HPDE6-E6E7 (cell line): ENCODE measurements around the gene PLCB2.

Experiments used
- DNase-seq: peaks from one replicate; pipeline ENCODE4 v3.0.0; 2011; ENCODE audit warnings: missing footprints; ENCODE audit errors: extremely low spot score

The PLCB2 gene

DNA sequence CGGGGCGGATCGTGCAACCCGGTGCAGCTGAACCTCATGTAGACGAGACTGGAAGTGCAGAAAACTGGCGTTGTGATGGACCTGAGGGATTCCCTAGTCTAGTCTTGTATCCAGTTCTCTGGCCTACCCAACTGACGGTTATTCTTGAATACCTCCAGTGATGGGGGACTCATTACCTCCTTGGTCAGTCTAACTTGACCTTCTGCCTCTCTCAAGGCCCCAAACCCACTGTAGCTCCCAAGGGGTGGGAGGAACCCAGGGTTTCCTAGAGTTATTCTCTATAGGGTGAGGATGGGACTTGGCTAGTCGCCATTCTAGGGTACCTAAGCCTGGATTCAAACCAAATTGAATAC, 57.5 kb downstream of the PLCB2 start:
- DNase-seq: no peak

DNA sequence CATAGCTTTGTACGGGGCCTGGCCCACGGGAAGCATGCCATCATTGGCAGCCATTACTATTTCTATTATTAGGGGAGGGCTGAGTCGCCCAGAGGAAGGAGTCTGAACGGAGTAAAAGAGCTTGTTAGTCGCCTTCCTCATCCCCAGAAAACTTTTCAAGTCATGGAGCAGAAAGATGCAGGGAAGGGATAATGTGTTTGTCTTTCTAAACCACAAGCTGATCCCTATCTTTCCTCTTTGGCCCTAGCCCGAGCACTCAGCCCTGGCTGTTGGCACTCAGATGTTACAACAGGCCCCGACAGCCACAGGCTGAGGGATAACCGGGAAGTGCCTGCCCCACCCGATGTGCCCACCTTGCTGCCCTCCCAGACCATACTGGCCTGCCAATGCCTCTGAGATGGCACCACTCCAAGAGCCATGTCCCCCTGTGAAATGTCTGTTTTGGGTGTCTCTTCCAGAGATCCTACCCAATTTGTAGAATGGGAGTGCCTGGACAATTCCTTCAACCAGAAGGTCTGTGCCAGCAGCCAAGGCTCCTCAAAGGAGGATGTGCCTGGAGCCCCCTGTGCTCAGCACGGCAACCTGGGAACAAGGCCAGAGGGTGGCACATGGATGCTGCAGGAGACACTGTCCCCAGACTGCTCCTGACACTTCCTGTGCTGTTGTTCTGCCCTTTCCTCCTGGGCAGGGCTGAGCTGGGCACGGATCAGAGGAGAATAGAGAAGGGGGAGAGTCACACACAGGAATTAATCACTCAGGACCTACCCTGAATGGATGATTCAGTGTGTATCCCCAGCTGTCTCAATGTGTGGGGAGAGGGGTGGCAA, 58.0 kb downstream of the PLCB2 start:
- DNase-seq: no peak

DNA sequence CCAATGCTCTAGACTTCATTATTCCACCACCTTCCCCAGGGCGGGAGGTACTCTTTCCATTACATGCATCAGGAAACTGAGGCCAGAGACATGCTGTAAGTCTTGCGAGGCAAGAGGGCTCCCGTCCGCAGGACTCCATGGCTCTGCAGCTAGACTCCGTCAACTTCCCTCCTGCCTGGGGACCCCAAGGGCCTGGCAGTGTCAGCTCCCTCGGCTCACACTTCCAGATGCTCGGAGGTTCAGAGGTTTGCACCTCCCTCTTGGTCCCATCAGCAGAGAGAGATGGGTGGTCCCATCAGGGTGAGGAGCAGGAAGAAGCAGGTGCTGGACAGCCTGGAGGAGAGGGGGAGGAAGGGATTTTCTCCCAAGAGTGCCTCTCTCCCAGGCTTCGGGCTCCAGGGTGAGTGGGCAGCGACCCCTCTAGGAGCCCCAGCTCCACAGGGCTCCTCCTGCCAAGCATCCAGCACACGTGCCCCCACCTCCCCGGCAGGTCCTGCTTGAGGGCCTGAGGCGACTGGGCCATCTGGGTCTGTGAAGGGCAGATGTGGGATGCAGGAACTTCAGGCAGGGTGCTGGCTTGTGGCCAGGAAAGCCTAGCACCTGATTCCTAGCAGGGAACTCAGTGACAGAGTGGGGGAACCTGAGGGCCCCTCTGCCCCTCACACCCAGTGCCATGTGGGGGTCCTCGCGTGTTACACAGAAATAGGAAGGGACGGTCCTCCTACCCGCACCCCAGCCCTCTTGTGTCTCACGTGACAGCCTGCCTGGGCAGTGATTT, 59.5 kb downstream of the PLCB2 start:
- DNase-seq: no peak

DNA sequence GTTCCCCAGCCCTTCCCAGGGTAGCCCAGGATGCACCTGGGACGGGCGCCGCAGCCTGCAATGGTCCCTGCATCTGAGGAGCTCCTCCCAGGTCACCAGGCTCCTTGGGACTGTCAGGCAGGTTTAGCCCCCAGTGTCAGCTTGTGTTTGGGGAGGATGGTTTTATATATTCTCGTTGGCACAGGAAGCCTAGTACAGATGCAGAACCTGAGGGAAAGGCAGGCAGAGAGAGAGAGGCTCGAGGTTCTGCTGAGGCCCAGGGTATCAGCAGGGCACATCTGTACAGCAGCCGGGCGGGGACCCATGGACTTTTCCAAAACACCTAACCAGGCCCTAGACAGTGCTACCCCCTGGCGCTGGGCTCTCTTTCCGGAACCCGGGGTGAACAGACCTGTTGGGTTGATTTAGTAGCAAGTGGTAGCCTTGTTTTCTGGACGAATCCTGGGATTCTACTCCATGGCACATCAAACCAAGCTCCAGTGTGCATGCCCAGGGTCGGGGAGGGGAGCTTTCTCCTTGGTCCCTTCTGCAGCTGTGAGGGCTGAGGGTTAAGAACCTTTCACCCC, 60.2 kb downstream of the PLCB2 start:
- DNase-seq: no peak

DNA sequence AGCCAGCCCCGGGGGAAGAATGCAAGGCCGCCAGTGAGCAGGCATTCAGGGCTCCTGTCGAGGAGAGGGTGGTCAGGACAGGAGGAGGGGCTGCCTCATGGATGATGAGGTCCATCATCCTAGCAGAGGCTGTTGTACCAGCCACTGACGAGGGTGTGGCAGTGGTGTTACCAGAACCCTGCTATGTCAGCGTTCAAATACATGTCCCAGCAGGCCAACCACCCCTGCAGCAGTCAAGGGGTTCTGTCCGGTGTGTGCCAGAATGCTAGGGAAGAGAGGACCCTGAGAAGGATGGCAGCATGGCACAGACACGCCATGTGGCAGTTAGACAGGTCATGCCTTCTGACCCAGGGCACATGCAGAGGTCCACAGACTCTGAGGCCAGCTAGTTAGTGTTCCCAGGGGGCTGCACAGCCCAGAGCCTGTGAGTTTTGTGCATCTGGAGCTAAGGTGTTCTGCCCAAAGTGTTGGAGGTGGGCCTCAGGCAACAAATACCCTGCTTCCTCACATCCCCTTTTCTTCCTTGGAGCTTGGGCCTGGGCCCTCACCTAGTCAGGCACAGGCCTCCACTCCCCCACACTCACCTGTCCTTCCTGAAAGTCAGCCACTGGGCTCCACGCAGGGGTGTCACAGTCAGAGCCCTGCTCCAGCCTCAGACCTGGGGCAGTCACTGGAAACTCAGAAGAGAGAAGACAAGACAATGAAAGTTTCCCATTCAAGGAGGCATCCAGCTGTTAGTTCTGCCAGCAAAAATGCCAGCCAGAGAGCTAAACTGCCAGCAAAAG, 61.0 kb downstream of the PLCB2 start:
- DNase-seq: no peak

DNA sequence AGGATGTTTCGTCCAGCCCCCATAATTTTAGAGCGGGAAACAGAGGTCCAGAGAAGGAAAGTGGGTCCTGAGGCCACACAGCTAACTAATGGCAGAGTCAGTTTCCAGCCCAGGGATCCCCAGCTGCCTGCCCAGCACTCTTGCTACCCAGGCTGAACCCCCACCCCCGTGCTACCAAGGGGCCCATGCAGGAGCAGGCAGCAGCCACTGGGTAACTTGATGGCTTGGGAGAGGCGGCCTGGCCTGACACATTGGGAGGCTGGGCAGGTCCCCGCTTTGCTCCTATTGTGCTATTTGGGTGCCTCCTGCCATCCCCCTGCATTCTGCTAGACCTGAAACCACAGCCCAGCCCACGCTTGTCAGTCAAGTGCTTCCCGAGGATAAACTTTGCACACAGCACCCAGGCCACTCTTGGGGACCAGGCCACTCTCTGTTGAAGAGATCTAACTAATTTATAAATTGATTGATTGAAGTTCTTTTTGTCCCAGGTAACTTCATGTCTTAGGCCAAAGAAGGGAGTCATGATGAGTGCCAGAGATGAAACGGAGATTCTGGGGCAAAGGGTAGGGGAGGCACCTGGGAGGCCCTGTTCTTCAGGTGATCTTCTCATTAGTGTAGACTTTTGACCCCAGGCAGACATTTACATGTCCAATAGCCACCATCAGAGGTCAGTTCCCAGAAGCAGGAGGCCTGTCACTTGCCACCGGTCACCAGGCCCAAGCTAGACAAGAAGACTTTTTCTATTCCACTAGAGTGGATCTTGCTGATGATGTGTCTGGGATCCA, 61.9 kb downstream of the PLCB2 start:
- DNase-seq: no peak

DNA sequence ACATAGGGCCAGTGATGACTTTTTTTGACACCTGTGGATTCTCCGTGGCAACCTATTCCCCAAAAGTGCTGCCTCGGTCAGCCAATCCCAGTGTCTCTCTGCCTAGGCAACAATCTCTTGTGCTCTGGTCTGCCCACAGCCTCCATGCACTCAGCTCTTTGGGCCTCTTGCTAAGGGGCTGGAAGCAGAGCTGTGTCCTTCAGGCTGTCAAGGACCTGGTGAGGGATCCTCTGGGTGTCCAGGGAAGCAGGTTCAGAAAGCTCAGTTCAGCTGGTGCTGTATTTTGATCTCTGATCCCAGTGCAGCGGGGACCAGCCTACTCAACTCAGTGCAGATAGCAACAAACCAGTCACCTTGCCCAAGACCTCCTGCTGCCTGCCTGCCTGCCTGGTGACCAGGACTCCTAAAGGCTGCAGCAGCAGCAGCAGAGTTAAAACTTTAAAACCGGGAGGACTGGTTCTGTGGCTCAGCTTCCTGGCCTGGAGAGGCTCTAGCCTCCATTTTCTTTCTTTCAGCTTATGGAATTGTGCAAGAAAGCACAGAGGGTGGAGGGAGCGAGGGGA, 62.7 kb downstream of the PLCB2 start:
- no peak for DNase-seq

DNA sequence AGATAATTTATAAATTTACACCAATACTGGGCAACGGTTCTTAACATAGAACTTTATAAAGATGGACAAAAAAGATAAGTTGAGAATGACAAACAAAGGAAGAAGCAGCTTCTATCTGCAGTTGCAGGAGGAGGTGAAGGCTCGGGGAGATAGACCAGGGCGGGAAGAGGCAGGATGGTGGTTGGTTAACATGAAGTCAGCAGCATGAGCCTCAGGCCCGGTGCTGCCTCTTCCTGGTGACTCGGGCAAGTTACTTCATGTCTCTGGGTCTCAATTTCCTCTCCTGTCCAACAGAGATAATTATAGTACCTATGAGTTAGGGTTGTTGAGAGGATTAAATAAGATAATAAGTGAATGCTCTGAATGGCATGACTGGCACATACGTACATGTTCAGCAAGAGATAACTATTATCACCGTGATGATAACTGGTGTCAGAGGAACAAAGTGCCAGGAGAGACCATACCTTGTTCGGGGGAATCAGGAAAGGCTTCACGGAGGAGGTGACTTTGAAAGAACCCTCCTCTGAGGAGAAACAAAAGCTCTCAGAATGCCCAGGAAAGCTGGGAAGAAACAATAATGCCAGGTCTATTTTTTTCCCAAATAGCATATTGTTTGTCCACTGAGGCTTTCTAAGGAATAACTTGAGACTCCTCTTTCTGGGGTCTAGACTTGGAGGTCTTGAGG, 64.5 kb downstream of the PLCB2 start:
- no peak for DNase-seq

DNA sequence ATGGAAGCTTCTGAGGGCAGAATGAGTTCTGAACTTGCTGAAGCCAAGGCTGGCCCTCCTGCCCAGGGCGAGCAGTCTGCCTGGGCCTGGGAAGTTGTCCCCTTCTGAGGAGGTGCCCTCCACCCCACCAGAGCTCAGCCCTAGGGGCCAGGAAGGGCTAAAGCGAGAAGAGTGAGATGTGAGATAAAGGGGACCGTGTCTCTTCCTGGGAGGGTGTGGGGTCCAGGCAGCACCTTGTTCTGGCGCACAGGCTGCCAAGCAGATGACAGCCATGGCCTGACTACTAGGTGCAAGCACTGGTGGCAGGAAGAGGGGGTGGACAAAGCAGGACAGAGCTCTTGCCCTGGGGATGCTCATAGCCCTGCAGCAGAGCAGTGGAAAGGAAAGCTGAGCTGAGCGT, 65.1 kb downstream of the PLCB2 start:
- DNase-seq: no peak

DNA sequence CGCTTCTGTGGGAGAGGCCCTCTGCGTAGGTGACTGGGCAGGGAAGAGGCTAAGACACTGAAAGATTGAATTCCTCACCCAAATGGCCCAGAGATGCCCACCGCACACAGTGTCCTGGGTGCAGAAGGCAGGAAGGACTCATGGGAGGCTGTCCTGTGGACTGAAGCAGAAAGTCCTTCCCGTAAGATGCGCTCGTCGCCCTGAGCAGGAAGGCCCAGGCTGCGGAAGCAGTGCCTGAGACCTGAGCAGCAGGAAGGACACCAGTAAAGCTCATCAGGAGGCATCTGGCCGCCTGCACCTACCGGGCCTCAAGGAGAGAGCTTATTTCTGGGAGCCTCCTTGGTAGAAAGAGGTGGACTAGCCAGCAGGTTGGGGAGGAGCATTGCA, 65.5 kb downstream of the PLCB2 start:
- no peak for DNase-seq

DNA sequence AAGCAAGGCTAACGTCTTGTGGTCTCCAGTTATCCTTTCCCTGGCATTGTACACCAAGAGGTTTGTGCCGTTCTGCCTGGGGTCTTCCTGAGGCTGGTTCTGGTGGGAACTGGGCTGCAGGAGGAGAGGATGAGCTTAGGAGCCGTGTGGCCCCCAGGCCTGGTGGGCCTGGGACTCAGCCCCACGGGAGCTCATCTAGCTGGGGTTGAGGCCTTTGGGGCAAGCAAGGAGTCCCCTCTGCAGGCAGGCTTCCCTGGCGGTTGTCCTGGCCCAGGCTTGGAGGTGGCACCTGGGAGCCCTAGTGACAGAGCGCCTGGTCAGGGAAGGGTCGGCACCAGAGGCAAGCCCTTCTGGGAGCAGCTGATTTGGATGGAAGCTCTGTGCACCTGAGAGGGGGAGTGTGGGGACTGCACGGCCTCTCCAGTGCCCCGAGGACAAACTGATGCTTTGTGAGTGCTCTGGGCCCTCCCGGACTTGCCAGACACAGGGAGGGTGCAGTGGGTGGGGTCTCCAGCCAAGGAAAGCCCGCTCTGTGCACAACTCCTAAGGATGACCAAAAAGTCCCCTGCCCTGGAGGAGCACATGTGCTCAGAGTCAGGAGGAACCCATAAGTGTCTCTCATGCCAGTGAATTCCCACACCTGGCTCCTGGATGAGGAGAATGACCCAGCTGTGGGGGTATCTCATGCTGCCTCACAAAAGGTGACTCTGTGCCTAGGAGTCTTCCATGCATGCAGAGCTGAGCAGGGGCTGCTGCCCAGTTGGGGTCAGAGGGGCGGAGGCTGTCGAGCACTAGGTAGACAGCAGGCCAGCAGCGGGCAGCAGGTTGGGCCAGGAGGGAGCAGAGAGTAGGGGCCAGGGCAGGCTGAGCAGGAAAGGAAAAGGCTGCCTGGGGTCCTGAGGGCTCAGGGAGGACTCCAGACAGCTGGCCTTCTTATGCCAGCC, 66.2 kb downstream of the PLCB2 start:
- no peak for DNase-seq

DNA sequence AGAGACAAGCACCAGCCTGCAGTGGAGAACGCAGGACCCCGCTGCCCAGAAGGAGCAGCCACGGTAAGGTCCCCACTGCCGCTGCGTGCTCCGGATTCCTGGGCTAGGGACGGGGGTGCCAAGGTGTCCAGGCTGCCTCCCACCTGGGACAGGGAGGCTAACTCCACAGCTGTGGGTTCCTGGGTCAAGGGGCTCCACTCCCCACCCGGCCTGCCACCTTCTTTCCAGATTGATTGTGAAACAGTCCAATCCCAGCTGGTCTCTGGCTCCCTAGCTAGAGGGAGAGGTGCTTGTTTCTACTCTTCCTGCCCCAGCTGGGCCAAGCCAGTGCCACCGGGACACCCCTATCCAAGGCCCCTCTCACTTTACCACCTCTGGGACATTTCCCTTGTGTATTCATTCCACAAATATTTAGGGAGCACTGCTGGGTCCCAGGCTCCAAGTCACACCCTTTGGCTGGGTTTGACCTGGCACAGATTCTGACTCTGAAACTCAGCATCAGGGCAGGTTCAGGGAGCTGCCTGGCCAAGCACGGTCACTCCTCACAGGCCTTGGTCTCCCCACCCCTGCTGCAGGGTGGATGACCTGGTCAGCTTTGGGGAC, 67.0 kb downstream of the PLCB2 start:
- no peak for DNase-seq

DNA sequence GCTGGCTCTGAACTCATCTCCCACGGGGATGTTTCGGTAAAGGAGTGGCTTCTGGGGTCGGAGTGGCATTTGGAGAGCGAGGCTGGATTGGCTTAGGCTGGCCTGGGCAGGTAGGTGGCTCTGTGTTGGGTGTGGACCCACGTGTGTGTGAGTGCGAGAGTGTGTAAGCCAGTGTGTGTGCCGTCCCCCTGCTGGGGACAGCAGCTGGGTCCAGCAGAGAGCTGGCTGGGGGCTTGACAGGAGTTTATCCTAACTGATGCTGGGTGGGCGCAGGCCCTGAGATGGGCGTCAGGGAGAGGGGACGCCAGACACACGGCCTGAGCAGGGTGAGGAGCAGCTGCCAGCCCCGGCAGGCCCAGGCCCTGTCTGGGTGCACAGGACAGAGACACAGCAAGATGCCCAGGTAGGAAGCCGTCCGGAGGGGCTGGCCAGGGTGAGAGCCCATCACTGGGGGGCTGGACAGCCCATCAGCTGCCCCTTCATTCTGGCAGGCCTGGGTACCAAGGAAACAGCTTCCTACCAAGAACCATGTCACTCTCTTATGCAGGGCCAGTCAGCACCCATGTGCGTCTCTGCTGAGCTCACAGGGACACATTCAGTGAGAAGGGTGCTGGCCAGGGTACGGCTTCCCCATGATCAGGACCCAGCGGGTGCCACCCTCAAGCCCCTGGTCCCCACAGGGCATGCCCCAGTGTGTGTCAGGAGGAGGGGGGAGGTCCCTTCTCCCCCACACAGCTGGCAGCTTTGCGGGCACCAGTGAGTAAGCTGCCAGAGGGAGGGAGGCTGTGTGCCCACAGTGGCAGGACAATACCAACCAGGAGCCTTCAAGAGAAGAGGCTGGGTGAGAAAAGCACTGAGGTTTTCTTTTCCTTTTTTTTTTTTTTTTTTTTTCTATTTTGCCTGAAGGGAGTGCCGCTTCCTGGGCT, 67.8 kb downstream of the PLCB2 start:
- no peak for DNase-seq

DNA sequence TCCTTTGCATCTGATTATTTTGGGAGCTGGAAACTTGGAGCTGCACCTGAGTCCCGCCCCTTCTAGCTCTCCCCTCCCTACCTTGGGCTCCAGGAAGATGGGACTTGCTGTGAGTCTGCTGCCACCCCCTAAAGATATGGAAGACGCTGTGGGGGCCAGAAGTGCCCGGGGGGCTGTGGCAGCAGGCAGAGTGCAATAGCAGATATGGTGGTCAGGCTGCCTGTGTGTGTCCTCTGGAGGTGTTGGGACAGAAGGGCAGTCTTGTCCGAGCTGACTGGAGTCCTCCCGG, 68.4 kb downstream of the PLCB2 start:
- DNase-seq: no peak

DNA sequence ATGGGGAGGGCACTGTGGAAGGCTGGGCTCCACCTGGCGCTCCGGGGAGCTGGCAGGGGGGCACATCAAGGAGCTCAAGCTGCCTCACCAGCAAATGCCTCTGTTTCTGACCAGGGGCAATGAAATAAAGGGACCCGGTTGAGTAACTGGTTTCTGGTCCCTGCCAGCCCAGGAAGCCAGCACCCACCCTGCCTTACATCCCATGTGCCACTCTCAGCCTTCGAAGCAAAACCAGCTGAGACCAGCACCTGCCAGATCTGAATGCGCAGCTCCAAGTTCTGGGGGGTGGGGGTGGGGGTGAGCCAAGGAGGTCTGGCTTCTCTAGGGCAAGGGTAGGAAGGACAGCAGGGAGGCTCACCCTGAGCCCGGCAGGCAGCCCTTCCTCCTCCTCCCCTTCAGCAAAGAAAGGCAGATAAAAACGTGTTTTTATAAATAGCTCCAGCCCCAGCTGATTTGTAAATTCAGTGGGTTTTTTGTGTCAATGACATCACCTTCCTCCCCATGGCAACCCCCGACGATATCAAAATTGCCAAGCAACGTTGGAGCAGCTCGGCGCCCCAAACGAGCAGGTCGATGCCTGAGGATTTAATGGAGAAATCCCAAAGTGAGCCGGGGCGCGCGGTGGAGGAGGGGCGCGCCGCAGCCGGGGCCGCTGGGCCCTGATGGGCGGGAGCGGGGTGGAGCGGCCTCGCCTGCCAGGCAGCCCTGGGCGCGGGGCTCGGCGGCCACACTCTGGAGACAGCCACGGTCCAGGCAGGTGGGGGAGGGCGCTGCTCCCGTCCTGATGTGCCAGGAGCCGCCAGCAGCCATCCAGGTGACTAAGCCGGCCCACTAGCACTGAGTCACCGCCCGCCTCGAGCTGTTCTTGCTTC, 69.0 kb downstream of the PLCB2 start, which contains the start of gene PAK6:
TSS of gene PAK6 (plus strand) at position 532 of the 872 bp plus-strand sequence. CDS start 25,723 bp downstream, outside the sequence.
- peak; percentile 92 for DNase-seq
